Adipose tissue (tissue), 3 donors: ENCODE results near the gene GPR35. TPM values are rescaled to one million over a fixed set of nuclear protein-coding genes. Genes with fewer than 3 reads are reported as not detected.

Experiments used
- H3K27ac ChIP-seq: one replicate; pipeline ENCODE4 v1.5.1; 2013; ENCODE audit warnings: low read depth, low read length
- WGBS, 3 donors: extraction: QIAGEN DNeasy Blood & Tissue Kit; methylation state at CpG; one replicate each; pipeline ENCODE4 v1.1.7; 2013; 5-methylcytosine and 5-hydroxymethylcytosine counted together
- polyA plus RNA-seq, 3 donors: library from polyadenylated mRNA; stranded (reverse); fragments of 200-250 nt; gene quantifications; one replicate each; pipeline ENCODE4 v1.2.3, GENCODE V29; 2013
- donor health status: healthy with polysubstance abuse.
- donor health status: Bipolar disorder and iron deficiency.
- donor health status: healthy.

The GPR35 gene
- polyA plus RNA-seq, 3 donors: 0.60 to 2.3 (median 1.6) TPM

GRCh38 chr2:240586919-240587800 lies 38.1 kb upstream of the GPR35 start:
- WGBS, 3 donors: 2 to 5% (median 5%) methylated on average over 47 to 62 of the region's 62 CpGs
- H3K27ac ChIP-seq: no peak overlapping the region

- no peak overlapping the region for H3K27ac ChIP-seq
- 84 to 88% (median 85%) methylated on average over 10 of the region's 10 CpGs for WGBS, 3 donors
Observed at GRCh38 chr2:240588006-240588655, 37.1 kb upstream of the GPR35 start.

GRCh38 chr2:240588669-240589068 lies 36.6 kb upstream of the GPR35 start:
- H3K27ac ChIP-seq: no peak overlapping the region
- WGBS, 3 donors: 77 to 89% (median 83%) methylated on average over 4 of the region's 4 CpGs

- WGBS, 3 donors: 83 to 89% (median 87%) methylated on average over 14 of the region's 14 CpGs
- H3K27ac ChIP-seq: no peak overlapping the region
Observed at GRCh38 chr2:240589375-240589774, 35.9 kb upstream of the GPR35 start.

- WGBS, 3 donors: 85 to 88% (median 85%) methylated on average over 16 of the region's 16 CpGs
- H3K27ac ChIP-seq: no peak overlapping the region
Observed at GRCh38 chr2:240589850-240590525, 35.3 kb upstream of the GPR35 start.

GRCh38 chr2:240590681-240591111 lies 34.6 kb upstream of the GPR35 start:
- WGBS, 3 donors: 95 to 96% (median 96%) methylated on average over 21 of the region's 21 CpGs
- H3K27ac ChIP-seq: no peak overlapping the region

GRCh38 chr2:240591226-240591625 lies 34.1 kb upstream of the GPR35 start:
- WGBS, 3 donors: 92 to 96% (median 92%) methylated on average over 6 of the region's 6 CpGs
- H3K27ac ChIP-seq: no peak overlapping the region

- 89 to 98% (median 94%) methylated on average over 12 to 13 of the region's 13 CpGs for WGBS, 3 donors
- no peak overlapping the region for H3K27ac ChIP-seq
Observed at GRCh38 chr2:240591784-240592183, 33.5 kb upstream of the GPR35 start.

GRCh38 chr2:240593026-240593702 lies 32.1 kb upstream of the GPR35 start:
- WGBS, 3 donors: 83 to 93% (median 91%) methylated on average over 19 to 20 of the region's 20 CpGs

GRCh38 chr2:240593703-240594451 lies 31.4 kb upstream of the GPR35 start:
- WGBS, 3 donors: 88 to 96% (median 90%) methylated on average over 18 to 19 of the region's 19 CpGs

More at GRCh38 chr2:240593026-240593702, 32.1 kb upstream of the GPR35 start:
- H3K27ac ChIP-seq: no peak overlapping the region

GRCh38 chr2:240594511-240595380 lies 30.5 kb upstream of the GPR35 start:
- 77 to 90% (median 88%) methylated on average over 34 of the region's 34 CpGs for WGBS, 3 donors
- H3K27ac ChIP-seq: no peak overlapping the region

More at GRCh38 chr2:240593703-240594451, 31.4 kb upstream of the GPR35 start:
- no peak overlapping the region for H3K27ac ChIP-seq

GRCh38 chr2:240595381-240596079 lies 29.8 kb upstream of the GPR35 start:
- H3K27ac ChIP-seq: no peak overlapping the region
- WGBS, 3 donors: 60 to 74% (median 70%) methylated on average over 18 of the region's 18 CpGs

- H3K27ac ChIP-seq: no peak overlapping the region
- WGBS, 3 donors: 71 to 91% (median 90%) methylated on average over 17 of the region's 17 CpGs
Observed at GRCh38 chr2:240596080-240596460, 29.2 kb upstream of the GPR35 start.

GRCh38 chr2:240596491-240596931 lies 28.8 kb upstream of the GPR35 start:
- WGBS, 3 donors: 68 to 84% (median 69%) methylated on average over 20 to 23 of the region's 23 CpGs

GRCh38 chr2:240597054-240597418 lies 28.2 kb upstream of the GPR35 start:
- 91 to 94% (median 94%) methylated on average over 10 of the region's 10 CpGs for WGBS, 3 donors

More at GRCh38 chr2:240596491-240596931, 28.8 kb upstream of the GPR35 start:
- no peak overlapping the region for H3K27ac ChIP-seq

GRCh38 chr2:240597419-240598181 lies 27.7 kb upstream of the GPR35 start:
- H3K27ac ChIP-seq: no peak overlapping the region
- WGBS, 3 donors: 92 to 95% (median 93%) methylated on average over 22 of the region's 22 CpGs

More at GRCh38 chr2:240597054-240597418, 28.2 kb upstream of the GPR35 start:
- no peak overlapping the region for H3K27ac ChIP-seq
